Measurements from ENCODE around the gene WASHC4.
"Not testable (repeated sequence)": the region's sequence is repeated elsewhere in the genome, so short reads cannot be mapped to it uniquely, and the experiment has no call there.

WASHC4 gene

DNA sequence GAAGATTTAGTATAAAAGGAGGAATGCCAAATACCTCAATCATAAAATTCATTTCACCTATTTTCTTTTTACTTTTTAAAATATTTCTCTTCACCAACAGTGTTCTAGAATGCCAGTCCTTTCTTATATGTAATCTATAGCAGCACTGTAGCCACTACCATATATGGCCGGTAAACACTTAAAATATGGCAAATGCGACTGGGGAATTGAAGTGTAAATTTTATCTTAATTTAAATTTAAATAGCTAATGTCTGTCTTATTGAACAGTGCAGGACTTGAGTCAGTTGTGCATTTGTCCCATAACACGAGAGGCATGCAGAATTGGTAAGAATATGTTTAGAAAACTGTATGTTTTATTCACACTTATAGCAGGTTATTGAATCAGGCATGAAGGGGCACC, 50.1 kb downstream of the WASHC4 start:
- no peaks in the 10 kb centered on the region for H3K9me3 ChIP-seq (ENCODE audit: low read length)
- H3K4me1 ChIP-seq (ENCODE audit: insufficient read depth, low read length), result no peaks in the 10 kb centered on the region
- H3K36me3 ChIP-seq (ENCODE audit: insufficient read depth, low read length), result peaks cover 63% of the 10 kb centered on the region
- H3K4me3 ChIP-seq (ENCODE audit: low read length), result no peak overlapping the region
- H2AFZ ChIP-seq (ENCODE audit: low read depth, low read length), result no peak overlapping the region
- no peaks in the 10 kb centered on the region for H3K27me3 ChIP-seq (ENCODE audit: insufficient read depth, low read length)

DNA sequence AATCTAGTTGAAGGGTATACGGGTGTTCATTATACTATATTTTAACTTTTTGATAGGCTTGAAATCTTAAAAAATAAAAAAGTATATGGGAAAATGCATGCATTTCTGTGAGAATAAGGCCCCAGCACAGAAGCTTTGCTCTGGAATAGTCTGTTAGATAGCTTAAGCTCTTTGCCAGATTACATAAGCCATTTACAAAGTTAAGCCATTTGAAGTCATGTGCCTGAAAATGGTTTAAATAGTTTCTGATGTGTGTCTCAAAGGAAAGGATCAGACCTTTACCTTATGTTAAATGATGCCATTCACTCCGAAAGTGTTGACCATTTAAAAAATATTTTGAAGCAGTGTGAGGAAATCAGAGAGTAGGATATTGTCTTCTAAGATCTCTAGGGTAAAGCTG, 51.3 kb downstream of the WASHC4 start:
- Histone ChIP-seq H2AFZ (ENCODE audit: low read depth, low read length) (no peak overlapping the region), H3K27me3 (ENCODE audit: insufficient read depth, low read length) (no peaks in the 10 kb centered on the region), H3K4me1 (ENCODE audit: insufficient read depth, low read length) (no peaks in the 10 kb centered on the region), H3K9me3 (ENCODE audit: low read length) (no peaks in the 10 kb centered on the region), H3K36me3 (ENCODE audit: insufficient read depth, low read length) (peaks cover 61% of the 10 kb centered on the region), H3K4me3 (ENCODE audit: low read length) (no peak overlapping the region)

DNA sequence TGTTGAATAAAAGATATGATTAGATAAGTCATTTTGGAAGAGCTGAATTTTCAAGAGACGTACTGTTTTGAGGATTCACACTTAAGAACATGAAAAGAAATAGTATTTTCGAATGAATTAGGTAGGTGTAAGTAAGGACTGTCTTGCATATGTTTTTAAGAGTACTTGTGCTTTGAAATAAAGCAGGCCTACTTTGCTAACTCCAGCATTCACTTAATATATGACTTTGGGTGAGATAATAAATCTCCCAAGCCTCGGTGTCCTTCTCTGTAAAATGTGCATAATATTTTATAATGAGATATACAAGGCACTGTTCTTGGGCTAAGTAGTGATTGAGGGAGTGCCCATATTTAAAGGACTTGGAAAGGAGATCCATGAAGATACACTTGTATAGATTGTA, 54.6 kb downstream of the WASHC4 start:
- no peaks in the 10 kb centered on the region for H3K27me3 ChIP-seq (ENCODE audit: insufficient read depth, low read length)
- H3K36me3 ChIP-seq (ENCODE audit: insufficient read depth, low read length), result peaks cover 64% of the 10 kb centered on the region
- H3K4me1 ChIP-seq (ENCODE audit: insufficient read depth, low read length), result no peaks in the 10 kb centered on the region
- no peak overlapping the region for H3K4me3 ChIP-seq (ENCODE audit: low read length)
- H3K9me3 ChIP-seq (ENCODE audit: low read length), result no peaks in the 10 kb centered on the region
- no peak overlapping the region for H2AFZ ChIP-seq (ENCODE audit: low read depth, low read length)

DNA sequence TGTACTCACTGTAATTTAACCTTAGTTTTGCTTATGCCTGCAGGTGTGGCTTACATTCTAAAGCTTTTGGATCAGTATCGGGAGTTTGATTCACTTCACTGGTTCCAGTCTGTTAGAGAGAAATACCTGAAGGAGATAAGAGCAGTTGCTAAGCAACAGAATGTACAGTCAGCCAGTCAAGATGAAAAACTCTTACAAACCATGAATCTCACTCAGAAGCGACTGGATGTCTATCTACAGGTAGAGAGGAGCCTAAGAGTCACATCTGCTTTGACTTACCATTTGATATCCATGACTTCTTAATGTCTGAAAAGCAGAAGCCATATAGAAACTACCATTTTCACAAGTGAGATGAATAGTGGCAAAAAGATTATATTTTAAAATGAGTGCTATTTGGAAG, 56.5 kb downstream of the WASHC4 start:
- no peak overlapping the region for H3K4me3 ChIP-seq (ENCODE audit: low read length)
- no peaks in the 10 kb centered on the region for H3K4me1 ChIP-seq (ENCODE audit: insufficient read depth, low read length)
- H3K9me3 ChIP-seq (ENCODE audit: low read length), result no peaks in the 10 kb centered on the region
- H2AFZ ChIP-seq (ENCODE audit: low read depth, low read length), result no peak overlapping the region
- no peaks in the 10 kb centered on the region for H3K27me3 ChIP-seq (ENCODE audit: insufficient read depth, low read length)
- H3K36me3 ChIP-seq (ENCODE audit: insufficient read depth, low read length), result peaks cover 68% of the 10 kb centered on the region

DNA sequence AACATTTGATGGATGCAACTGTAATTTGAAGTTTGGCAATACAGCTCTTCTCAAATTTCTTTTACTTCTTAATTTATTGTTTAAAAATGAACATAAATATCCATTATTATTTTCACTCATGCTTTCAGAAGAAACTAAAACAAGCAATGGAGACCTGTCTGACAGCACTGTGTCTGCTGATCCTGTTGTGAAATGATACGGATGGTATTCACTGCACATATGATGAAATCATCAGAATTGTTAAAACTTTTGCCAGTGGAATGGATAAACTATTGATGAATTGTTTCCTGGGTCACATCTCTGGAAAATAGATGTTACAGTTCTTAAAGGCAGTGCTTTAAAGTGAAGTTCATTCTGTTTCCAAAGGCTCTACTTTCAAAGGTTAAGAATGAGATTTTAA, 59.2 kb downstream of the WASHC4 start:
- Histone ChIP-seq H3K9me3 (ENCODE audit: low read length) (no peaks in the 10 kb centered on the region), H2AFZ (ENCODE audit: low read depth, low read length) (no peak overlapping the region), H3K4me3 (ENCODE audit: low read length) (no peak overlapping the region), H3K36me3 (ENCODE audit: insufficient read depth, low read length) (peaks cover 55% of the 10 kb centered on the region), H3K27me3 (ENCODE audit: insufficient read depth, low read length) (no peaks in the 10 kb centered on the region), H3K4me1 (ENCODE audit: insufficient read depth, low read length) (no peaks in the 10 kb centered on the region)

DNA sequence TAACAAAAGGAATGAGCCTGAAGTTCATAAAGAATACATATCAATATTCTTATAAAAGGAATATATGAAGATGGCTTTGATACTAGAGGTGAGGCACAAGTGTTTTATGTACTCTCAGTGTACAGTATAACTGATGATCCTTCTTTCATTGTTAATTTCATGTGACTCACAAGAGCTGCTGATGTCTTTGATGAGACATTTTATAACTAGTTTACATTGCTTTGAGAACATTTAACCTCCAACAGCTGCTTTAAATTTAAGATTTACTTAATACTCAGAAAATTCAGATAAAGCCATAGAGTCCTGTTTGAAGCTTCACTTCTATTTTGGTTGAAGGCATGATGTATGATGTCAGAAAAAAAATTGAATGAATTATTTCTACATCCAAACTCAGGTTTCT, 59.8 kb downstream of the WASHC4 start:
- Histone ChIP-seq H3K9me3 (ENCODE audit: low read length) (no peaks in the 10 kb centered on the region), H2AFZ (ENCODE audit: low read depth, low read length) (no peak overlapping the region), H3K4me3 (ENCODE audit: low read length) (no peak overlapping the region), H3K4me1 (ENCODE audit: insufficient read depth, low read length) (no peaks in the 10 kb centered on the region), H3K27me3 (ENCODE audit: insufficient read depth, low read length) (no peaks in the 10 kb centered on the region), H3K36me3 (ENCODE audit: insufficient read depth, low read length) (peaks cover 54% of the 10 kb centered on the region)

DNA sequence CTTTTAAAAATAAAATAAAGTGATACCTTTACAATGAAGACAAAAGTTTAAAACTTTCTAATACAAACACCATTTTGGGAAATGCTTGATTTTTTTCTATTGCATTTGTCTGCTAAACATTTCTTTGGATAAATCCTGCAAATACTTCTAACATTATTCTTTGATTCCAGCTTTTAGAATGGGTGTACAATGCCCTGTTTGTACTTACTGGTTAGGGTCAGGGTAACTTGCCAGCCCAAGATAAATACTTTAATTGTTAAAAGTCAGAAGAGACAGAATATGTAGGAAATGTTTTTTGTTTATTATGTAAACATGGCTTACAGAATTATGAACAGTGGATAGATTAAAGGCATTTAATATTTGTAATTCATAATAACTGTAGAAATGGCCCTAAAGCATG, 60.5 kb downstream of the WASHC4 start:
- Histone ChIP-seq H2AFZ (ENCODE audit: low read depth, low read length) (no peak overlapping the region), H3K9me3 (ENCODE audit: low read length) (no peaks in the 10 kb centered on the region), H3K27me3 (ENCODE audit: insufficient read depth, low read length) (no peaks in the 10 kb centered on the region), H3K4me1 (ENCODE audit: insufficient read depth, low read length) (no peaks in the 10 kb centered on the region), H3K36me3 (ENCODE audit: insufficient read depth, low read length) (peaks cover 51% of the 10 kb centered on the region), H3K4me3 (ENCODE audit: low read length) (no peak overlapping the region)

DNA sequence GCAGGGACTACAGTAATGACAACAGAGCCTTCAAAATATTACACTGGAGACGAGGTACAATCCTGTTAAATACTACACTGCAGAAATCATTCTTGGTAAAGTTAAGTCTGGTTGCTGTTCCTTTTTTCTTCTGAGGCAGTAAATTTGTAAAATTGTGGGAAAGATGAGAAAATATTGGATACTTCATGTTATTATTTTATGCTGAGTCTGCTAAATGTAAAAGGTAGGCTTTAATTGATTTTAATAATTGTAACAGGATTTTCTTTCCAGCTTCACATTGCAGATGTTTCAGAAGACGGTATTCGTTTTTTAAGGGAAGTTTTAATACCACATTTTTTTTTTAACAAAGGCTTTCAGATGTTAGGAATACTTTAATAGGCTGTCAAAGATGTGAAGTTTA, 62.6 kb downstream of the WASHC4 start:
- no peak overlapping the region for H3K4me3 ChIP-seq (ENCODE audit: low read length)
- H3K27me3 ChIP-seq (ENCODE audit: insufficient read depth, low read length), result no peaks in the 10 kb centered on the region
- H3K9me3 ChIP-seq (ENCODE audit: low read length), result no peaks in the 10 kb centered on the region
- peaks cover 55% of the 10 kb centered on the region for H3K36me3 ChIP-seq (ENCODE audit: insufficient read depth, low read length)
- no peak overlapping the region for H2AFZ ChIP-seq (ENCODE audit: low read depth, low read length)
- H3K4me1 ChIP-seq (ENCODE audit: insufficient read depth, low read length), result no peaks in the 10 kb centered on the region

DNA sequence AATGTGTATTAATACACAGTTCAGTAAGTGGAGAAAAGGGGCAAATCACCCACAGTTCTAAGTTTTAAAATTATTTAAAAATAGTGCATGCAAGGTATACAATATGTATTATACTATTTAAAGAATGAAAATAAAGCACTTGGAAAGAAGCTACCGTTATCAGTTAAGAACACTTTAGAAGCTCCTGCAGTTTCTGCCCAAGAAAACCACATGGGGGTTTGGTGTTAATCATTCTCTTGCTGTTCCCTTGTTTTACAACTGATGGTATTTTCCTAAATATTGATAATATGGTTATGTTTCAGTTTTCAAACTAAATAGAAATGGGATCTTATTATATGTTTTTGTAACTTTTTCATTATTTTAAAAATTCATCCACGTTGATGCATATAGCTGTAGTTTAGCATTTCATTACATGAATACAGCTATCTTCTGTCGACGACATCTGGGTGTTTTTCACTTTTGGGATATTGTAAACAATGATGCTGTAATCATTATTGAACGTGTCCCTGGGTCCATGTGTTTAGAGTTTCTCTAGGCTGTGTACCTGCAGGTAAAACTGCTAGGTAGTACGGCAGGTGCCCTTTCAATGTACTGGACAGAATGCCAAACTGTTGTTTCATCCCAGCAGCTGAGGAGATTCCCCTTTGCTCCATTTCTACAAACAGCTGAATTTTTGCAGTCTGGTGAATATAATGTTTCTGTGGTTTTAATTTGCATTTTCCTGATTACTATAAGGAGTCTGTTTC, 64.3 kb downstream of the WASHC4 start:
- Histone ChIP-seq H3K4me3 (ENCODE audit: low read length) (no peak overlapping the region), H3K9me3 (ENCODE audit: low read length) (no peaks in the 10 kb centered on the region), H2AFZ (ENCODE audit: low read depth, low read length) (no peak overlapping the region), H3K27me3 (ENCODE audit: insufficient read depth, low read length) (no peaks in the 10 kb centered on the region), H3K36me3 (ENCODE audit: insufficient read depth, low read length) (peaks cover 53% of the 10 kb centered on the region), H3K4me1 (ENCODE audit: insufficient read depth, low read length) (no peaks in the 10 kb centered on the region)

DNA sequence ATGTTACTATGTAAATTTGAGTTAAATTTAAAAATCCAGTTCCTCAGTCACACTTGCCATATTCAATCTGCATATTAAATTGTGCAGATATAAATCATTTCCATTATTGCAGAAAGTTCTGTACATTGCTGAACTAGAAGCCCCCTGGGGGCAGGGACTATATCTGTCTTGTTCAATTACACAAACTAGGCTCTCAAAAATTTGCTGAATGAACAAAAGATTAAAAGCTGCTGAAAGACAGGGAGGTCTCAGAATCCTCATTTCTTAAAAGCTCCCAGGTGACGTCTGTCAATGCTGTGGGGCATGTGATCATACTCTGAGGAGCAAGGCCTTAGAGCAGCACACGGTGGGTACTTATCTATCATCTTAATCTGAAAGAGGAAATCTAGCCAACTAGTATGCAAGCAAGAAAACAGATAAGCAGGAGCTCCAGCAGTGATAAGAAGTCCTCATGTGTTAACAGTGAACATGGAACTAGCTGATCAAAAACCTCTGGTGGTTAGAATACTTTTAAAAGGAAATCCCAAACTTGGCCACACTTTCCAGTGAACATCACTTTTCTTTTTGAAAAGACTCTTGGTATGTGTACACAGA, 68.0 kb downstream of the WASHC4 start:
- no peaks in the 10 kb centered on the region for H3K27me3 ChIP-seq (ENCODE audit: insufficient read depth, low read length)
- no peaks in the 10 kb centered on the region for H3K9me3 ChIP-seq (ENCODE audit: low read length)
- H2AFZ ChIP-seq (ENCODE audit: low read depth, low read length), result no peak overlapping the region
- no peak overlapping the region for H3K4me3 ChIP-seq (ENCODE audit: low read length)
- H3K36me3 ChIP-seq (ENCODE audit: insufficient read depth, low read length), result peaks cover 43% of the 10 kb centered on the region
- H3K4me1 ChIP-seq (ENCODE audit: insufficient read depth, low read length), result no peaks in the 10 kb centered on the region

DNA sequence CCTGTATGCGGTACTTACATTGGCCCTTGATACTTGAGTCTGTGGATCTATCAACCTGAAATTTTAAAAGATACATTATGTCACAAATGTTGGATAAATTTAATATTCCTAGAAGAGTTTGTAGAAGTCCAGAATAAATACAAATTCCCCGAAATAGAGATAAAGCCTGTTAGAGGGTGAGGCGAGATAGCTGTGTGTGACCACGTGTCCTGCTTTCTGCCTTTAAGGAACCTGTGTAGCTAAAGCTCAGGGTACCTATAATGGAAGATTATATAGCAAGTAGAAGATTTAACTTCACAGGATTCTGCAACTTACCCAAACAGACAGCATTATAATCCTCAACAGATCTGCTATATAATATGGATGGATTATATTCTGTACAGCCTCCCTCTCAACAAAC, 69.7 kb downstream of the WASHC4 start:
- no peak overlapping the region for H2AFZ ChIP-seq (ENCODE audit: low read depth, low read length)
- H3K9me3 ChIP-seq (ENCODE audit: low read length), result no peaks in the 10 kb centered on the region
- peaks cover 40% of the 10 kb centered on the region for H3K36me3 ChIP-seq (ENCODE audit: insufficient read depth, low read length)
- no peak overlapping the region for H3K4me3 ChIP-seq (ENCODE audit: low read length)
- no peaks in the 10 kb centered on the region for H3K27me3 ChIP-seq (ENCODE audit: insufficient read depth, low read length)
- H3K4me1 ChIP-seq (ENCODE audit: insufficient read depth, low read length), result no peaks in the 10 kb centered on the region

DNA sequence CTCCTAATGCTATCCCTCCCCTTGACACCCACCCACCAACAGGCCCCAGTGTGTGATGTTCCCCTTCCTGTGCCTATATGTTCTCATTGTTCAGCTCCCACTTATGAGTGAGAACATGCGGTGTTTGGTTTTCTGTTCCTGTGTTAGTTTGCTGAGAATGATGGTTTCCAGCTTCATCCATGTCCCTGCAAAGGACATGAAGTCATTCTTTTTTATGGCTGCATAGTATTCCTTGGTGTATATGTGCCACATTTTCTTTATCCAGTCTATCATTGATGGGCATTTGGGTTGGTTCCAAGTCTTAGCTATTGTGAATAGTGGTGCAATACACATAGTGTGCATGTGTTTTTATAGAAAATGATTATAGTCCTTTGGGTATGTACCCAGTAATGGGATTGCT, 71.6 kb downstream of the WASHC4 start:
- not testable (repeated sequence) for H3K9me3 ChIP-seq (ENCODE audit: low read length); H2AFZ ChIP-seq (ENCODE audit: low read depth, low read length); H3K4me1 ChIP-seq (ENCODE audit: insufficient read depth, low read length); H3K4me3 ChIP-seq (ENCODE audit: low read length); H3K27me3 ChIP-seq (ENCODE audit: insufficient read depth, low read length)
- peaks cover 32% of the 10 kb centered on the region for H3K36me3 ChIP-seq (ENCODE audit: insufficient read depth, low read length)

DNA sequence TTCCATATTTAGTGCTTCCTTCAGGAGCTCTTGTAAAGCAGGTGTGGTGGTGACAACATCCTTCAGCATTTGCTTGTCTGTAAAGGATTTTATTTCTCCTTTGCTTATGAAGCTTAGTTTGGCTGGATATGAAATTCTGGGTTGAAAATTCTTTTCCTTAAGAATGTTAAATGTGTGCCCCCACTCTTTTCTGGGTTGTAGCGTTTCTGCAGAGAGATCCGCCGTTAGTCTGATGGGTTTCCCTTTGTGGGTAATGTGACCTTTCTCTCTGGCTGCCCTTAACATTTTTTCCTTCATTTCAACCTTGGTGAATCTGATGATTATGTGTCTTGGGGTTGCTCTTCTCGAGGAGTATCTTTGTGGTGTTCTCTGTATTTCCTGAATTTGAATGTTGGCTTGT, 75.9 kb downstream of the WASHC4 start:
- not testable (repeated sequence) for H2AFZ ChIP-seq (ENCODE audit: low read depth, low read length); H3K27me3 ChIP-seq (ENCODE audit: insufficient read depth, low read length); H3K4me3 ChIP-seq (ENCODE audit: low read length); H3K4me1 ChIP-seq (ENCODE audit: insufficient read depth, low read length)
- Histone ChIP-seq H3K9me3 (ENCODE audit: low read length) (peaks cover 14% of the 10 kb centered on the region), H3K36me3 (ENCODE audit: insufficient read depth, low read length) (peaks cover 46% of the 10 kb centered on the region)

DNA sequence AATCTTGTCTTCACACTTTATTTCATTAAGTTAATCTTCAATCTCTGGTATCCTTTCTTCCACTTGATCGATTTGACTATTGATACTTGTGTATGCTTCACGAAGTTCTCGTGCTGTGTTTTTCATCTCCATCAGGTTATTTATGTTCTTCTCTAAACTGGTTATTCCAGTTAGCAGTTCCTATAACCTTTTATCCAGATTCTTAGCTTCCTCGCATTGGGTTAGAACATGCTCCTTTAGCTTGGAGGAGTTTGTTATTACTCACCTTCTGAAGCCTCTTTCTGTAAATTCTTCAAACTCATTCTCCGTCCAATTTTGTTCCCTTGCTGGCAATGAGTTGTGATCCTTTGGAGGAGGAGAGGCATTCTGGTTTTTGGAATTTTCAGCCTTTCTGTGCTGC, 76.4 kb downstream of the WASHC4 start:
- H3K4me3 ChIP-seq (ENCODE audit: low read length); H2AFZ ChIP-seq (ENCODE audit: low read depth, low read length); H3K27me3 ChIP-seq (ENCODE audit: insufficient read depth, low read length); H3K4me1 ChIP-seq (ENCODE audit: insufficient read depth, low read length): not testable (repeated sequence)
- Histone ChIP-seq H3K9me3 (ENCODE audit: low read length) (peaks cover 14% of the 10 kb centered on the region), H3K36me3 (ENCODE audit: insufficient read depth, low read length) (peaks cover 49% of the 10 kb centered on the region)

All from neuron (in vitro differentiated cells).